ENCODE measurements around the gene CCL11. TPM values are rescaled to one million over a fixed set of nuclear protein-coding genes. Genes with fewer than 3 reads are reported as not detected.

The CCL11 gene
- total RNA-seq, 2 experiments from 2014 or later = not detected

DNA sequence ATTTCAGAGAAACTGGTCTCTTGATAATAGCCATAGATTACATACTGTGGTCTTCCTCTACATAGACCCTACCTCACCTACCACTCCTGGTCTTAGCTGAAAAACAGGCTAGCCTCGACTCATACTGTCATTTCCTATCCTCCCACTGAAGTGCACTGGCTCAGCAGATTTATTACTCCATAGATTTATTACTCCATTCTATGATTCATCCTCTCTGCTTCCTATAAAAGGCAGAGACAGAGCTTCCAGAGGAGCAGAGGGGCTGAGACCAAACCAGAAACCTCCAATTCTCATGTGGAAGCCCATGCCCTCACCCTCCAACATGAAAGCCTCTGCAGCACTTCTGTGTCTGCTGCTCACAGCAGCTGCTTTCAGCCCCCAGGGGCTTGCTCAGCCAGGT lies 15.6 kb upstream of the CCL11 start, which contains the start of gene CCL7:
CCL7 (plus strand) TSS at position 253 of the 400 bp plus-strand sequence; CDS start at position 323, 70 bp downstream.
- H4K20me1 ChIP-seq (ENCODE audit: insufficient read depth, low read length) = no peaks in the 10 kb centered on the region
- no TSS peak for BruUV-seq (replicated peaks)

DNA sequence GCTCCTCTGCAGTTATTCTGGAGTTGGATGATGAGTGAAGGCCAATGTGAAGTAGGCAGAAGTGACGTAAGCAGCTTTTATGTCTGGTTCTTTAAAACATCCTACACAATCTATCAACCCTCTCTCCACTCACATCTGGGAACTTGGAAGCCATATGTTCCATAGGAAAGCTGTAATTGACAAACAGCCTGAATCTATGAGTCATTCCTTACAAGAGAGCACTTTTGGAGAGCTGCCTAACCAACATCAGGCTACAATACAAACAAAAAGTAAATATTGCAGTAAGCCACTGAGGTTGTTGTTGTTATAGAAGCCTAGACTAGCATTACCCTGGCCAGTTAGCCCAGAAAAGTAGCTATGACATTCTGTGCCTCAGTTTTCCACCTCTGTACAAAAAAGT lies 9.7 kb upstream of the CCL11 start:
- no peak overlapping the region for H3K27ac ChIP-seq (ENCODE audit: low read depth, low read length, poor library complexity, severe bottlenecking)
- no peaks in the 10 kb centered on the region for H3K9me2 ChIP-seq (ENCODE audit: insufficient read depth, low read length)
- intact Hi-C loops (cut with micrococcal nuclease; ENCODE audit: unreplicated experiment) = no loop called here
- TF ChIP-seq, protein P1, sequence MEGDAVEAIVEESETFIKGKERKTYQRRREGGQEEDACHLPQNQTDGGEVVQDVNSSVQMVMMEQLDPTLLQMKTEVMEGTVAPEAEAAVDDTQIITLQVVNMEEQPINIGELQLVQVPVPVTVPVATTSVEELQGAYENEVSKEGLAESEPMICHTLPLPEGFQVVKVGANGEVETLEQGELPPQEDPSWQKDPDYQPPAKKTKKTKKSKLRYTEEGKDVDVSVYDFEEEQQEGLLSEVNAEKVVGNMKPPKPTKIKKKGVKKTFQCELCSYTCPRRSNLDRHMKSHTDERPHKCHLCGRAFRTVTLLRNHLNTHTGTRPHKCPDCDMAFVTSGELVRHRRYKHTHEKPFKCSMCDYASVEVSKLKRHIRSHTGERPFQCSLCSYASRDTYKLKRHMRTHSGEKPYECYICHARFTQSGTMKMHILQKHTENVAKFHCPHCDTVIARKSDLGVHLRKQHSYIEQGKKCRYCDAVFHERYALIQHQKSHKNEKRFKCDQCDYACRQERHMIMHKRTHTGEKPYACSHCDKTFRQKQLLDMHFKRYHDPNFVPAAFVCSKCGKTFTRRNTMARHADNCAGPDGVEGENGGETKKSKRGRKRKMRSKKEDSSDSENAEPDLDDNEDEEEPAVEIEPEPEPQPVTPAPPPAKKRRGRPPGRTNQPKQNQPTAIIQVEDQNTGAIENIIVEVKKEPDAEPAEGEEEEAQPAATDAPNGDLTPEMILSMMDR (conservative IDR thresholded peaks at IDR 0.05; ENCODE audit: low read length) = no peak
- no peak for TF ChIP-seq EZH2phosphoT487 (IDR thresholded peaks at IDR 0.05; ENCODE audit: borderline replicate concordance, low read depth, low read length)
- no TSS peak for BruUV-seq (replicated peaks)
- H2AFZ ChIP-seq (ENCODE audit: low read length) = no peak overlapping the region
- no peak overlapping the region for H3K4me3 ChIP-seq (ENCODE audit: low read depth, low read length, poor library complexity, severe bottlenecking)
- no peaks in the 10 kb centered on the region for H3K79me2 ChIP-seq (ENCODE audit: insufficient read depth, low read depth, low read length)
- H3K4me1 ChIP-seq (ENCODE audit: insufficient read depth, low read length, poor library complexity, severe bottlenecking) = no peaks in the 10 kb centered on the region
- DNase-seq (ENCODE audit: low spot score) = no peak
- no peak overlapping the region for H3K4me2 ChIP-seq (ENCODE audit: low read length)
- CTCF ChIA-PET (ENCODE audit: unreplicated experiment) = no interaction called here
- no peaks in the 10 kb centered on the region for H3K9me3 ChIP-seq (ENCODE audit: low read length)
- no peaks in the 10 kb centered on the region for H3K36me3 ChIP-seq (ENCODE audit: insufficient read depth, low read length)
- H4K20me1 ChIP-seq (ENCODE audit: insufficient read depth, low read length) = no peaks in the 10 kb centered on the region
- POLR2A ChIA-PET = no interaction called here

More for the DNA sequence above, 15.6 kb upstream of the CCL11 start, which contains the start of gene CCL7:
- no peak for DNase-seq (ENCODE audit: low spot score)
- no peak within 1 kb of the TSS for H3K27ac ChIP-seq (ENCODE audit: low read depth, low read length, poor library complexity, severe bottlenecking)
- TF ChIP-seq, protein P1 (conservative IDR thresholded peaks at IDR 0.05; ENCODE audit: low read length) = no peak
- no peak for TF ChIP-seq EZH2phosphoT487 (IDR thresholded peaks at IDR 0.05; ENCODE audit: borderline replicate concordance, low read depth, low read length)
- no peaks in the 10 kb centered on the region for H3K9me3 ChIP-seq (ENCODE audit: low read length)
- ChIA-PET POLR2A (interaction anchor here (0.7 kb wide), 1 partner anchor 37 kb away, joined by 4 read pairs; no protein-coding TSS in a partner anchor), CTCF (ENCODE audit: unreplicated experiment) (no interaction called here)
- no peak within 1 kb of the TSS for H3K4me2 ChIP-seq (ENCODE audit: low read length)
- H3K4me3 ChIP-seq (ENCODE audit: low read depth, low read length, poor library complexity, severe bottlenecking) = no peak within 1 kb of the TSS
- no peaks in the 10 kb centered on the region for H3K4me1 ChIP-seq (ENCODE audit: insufficient read depth, low read length, poor library complexity, severe bottlenecking)
- intact Hi-C loops (cut with micrococcal nuclease; ENCODE audit: unreplicated experiment) = loop anchor here (10.0 kb wide), 1 partner anchor 65 kb away; no protein-coding TSS in a partner anchor
- H3K9me2 ChIP-seq (ENCODE audit: insufficient read depth, low read length) = no peaks in the 10 kb centered on the region
- no peaks in the 10 kb centered on the region for H3K36me3 ChIP-seq (ENCODE audit: insufficient read depth, low read length)
- no peak within 1 kb of the TSS for H2AFZ ChIP-seq (ENCODE audit: low read length)
- H3K79me2 ChIP-seq (ENCODE audit: insufficient read depth, low read depth, low read length) = no peaks in the 10 kb centered on the region

DNA sequence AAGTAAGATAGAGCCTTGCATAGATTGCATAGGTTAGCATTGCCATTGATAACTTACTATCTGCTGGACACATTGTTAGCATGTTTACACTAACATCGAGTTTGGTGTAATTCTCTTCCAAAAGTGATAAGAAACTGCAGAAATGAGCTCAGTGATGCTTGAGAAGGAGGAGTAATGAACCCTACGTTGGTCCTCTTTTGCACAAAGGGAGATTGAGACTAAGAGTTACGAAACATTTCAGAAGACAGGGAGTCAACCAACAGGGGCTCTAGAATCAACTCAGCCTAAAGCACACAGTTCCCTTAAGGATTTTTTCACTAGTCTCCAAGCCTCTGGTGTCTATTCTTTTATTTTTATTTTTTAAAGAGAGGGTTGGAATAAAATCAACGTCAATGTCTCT lies 8.7 kb upstream of the CCL11 start:
- no peak for DNase-seq (ENCODE audit: low spot score)
- intact Hi-C loops (cut with micrococcal nuclease; ENCODE audit: unreplicated experiment) = no loop called here
- H4K20me1 ChIP-seq (ENCODE audit: insufficient read depth, low read length) = no peaks in the 10 kb centered on the region
- no peak overlapping the region for H3K27ac ChIP-seq (ENCODE audit: low read depth, low read length, poor library complexity, severe bottlenecking)
- CTCF ChIA-PET (ENCODE audit: unreplicated experiment) = no interaction called here
- no peaks in the 10 kb centered on the region for H3K4me1 ChIP-seq (ENCODE audit: insufficient read depth, low read length, poor library complexity, severe bottlenecking)
- no peaks in the 10 kb centered on the region for H3K9me3 ChIP-seq (ENCODE audit: low read length)
- no peaks in the 10 kb centered on the region for H3K79me2 ChIP-seq (ENCODE audit: insufficient read depth, low read depth, low read length)
- TF ChIP-seq, protein P1 (conservative IDR thresholded peaks at IDR 0.05; ENCODE audit: low read length) = no peak
- no peak for TF ChIP-seq EZH2phosphoT487 (IDR thresholded peaks at IDR 0.05; ENCODE audit: borderline replicate concordance, low read depth, low read length)
- POLR2A ChIA-PET = no interaction called here
- no peak overlapping the region for H2AFZ ChIP-seq (ENCODE audit: low read length)
- H3K36me3 ChIP-seq (ENCODE audit: insufficient read depth, low read length) = no peaks in the 10 kb centered on the region
- BruUV-seq (replicated peaks) = no TSS peak
- no peaks in the 10 kb centered on the region for H3K9me2 ChIP-seq (ENCODE audit: insufficient read depth, low read length)
- H3K4me3 ChIP-seq (ENCODE audit: low read depth, low read length, poor library complexity, severe bottlenecking) = no peak overlapping the region
- no peak overlapping the region for H3K4me2 ChIP-seq (ENCODE audit: low read length)
